ENCODE measurements around the gene PPP1R3G. TPM values are rescaled to one million over a fixed set of nuclear protein-coding genes. Genes with fewer than 3 reads are reported as not detected.

Gene PPP1R3G
- total and polyA plus RNA-seq, 2 of the 4 experiments (the other 2 are of a cell fraction), result 0.10 to 0.18 TPM

GRCh38 chr6:5099537-5099936 is 14.4 kb downstream of the PPP1R3G start:
- no peak overlapping the region for H3K4me2 ChIP-seq (ENCODE audit: low read depth, low read length)
- no peaks in the 10 kb centered on the region for H3K36me3 ChIP-seq (ENCODE audit: control insufficient read depth, insufficient read depth, low read length)
- no peak overlapping the region for H2AK9ac ChIP-seq (replicated peaks; ENCODE audit: low read depth, low read length, poor library complexity)
- H3K79me1 ChIP-seq (ENCODE audit: low read depth in 1 of 2, low read length in 2 of 2), result no peaks in the 10 kb centered on the region
- H3K4me3 ChIP-seq (ENCODE audit: insufficient read depth, low read depth, low read length), result no peak overlapping the region
- no peak overlapping the region for H2BK15ac ChIP-seq (ENCODE audit: low read depth, low read length)
- in situ Hi-C loops (cut with MboI; ENCODE audit: low sequenced_read_pairs), result no loop called here
- dilution Hi-C loops (cut with HindIII; ENCODE audit: low sequenced_read_pairs, unreplicated experiment), result no loop called here
- H3K14ac ChIP-seq (replicated peaks; ENCODE audit: low read depth, low read length), result no peak overlapping the region
- TF ChIP-seq USF2 (IDR thresholded peaks at IDR 0.05; ENCODE audit: low read depth, low read length), result no peak
- TF ChIP-seq RCOR1 (IDR thresholded peaks at IDR 0.05; ENCODE audit: insufficient replicate concordance, low read length), result no peak
- no peak for TF ChIP-seq RFX5 (IDR thresholded peaks at IDR 0.05; ENCODE audit: low read depth, low read length)
- TF ChIP-seq FOS (IDR thresholded peaks at IDR 0.05; ENCODE audit: low read depth, low read length), result no peak
- no peak for TF ChIP-seq CEBPB (IDR thresholded peaks at IDR 0.05; ENCODE audit: low read depth, low read length)
- TF ChIP-seq CTCF (conservative IDR thresholded peaks at IDR 0.05; ENCODE audit: low read depth, low read length), result no peak
- no peak for TF ChIP-seq BHLHE40 (IDR thresholded peaks at IDR 0.05; ENCODE audit: low read depth, low read length)
- no peak for TF ChIP-seq RAD21 (IDR thresholded peaks at IDR 0.05; ENCODE audit: low read length)
- no peak for TF ChIP-seq CHD1 (IDR thresholded peaks at IDR 0.05; ENCODE audit: low read depth, low read length)
- no peak for TF ChIP-seq MXI1 (IDR thresholded peaks at IDR 0.05; ENCODE audit: borderline replicate concordance, low read depth, low read length)
- no peak for TF ChIP-seq POLR2A (IDR thresholded peaks at IDR 0.05; ENCODE audit: low read depth, low read length)
- no TSS peak for BruUV-seq (replicated peaks)
- no peak overlapping the region for H2BK120ac ChIP-seq (ENCODE audit: low read depth, low read length)
- H2AFZ ChIP-seq (replicated peaks; ENCODE audit: low read length, poor library complexity), result no peak overlapping the region
- no peak overlapping the region for H2BK5ac ChIP-seq (ENCODE audit: low read depth, low read length, poor library complexity, severe bottlenecking)
- no peak overlapping the region for H3K23ac ChIP-seq (ENCODE audit: low read depth, low read length)
- H2BK20ac ChIP-seq (ENCODE audit: low read depth, low read length), result no peak overlapping the region
- peaks cover 26% of the 10 kb centered on the region for H3K27me3 ChIP-seq (ENCODE audit: control insufficient read depth, insufficient read depth, low read length)
- DNase-seq (no peak), ATAC-seq (ENCODE audit: low read depth) (no peak)
- CTCF ChIA-PET, result no interaction called here
- WGBS, 2 experiments (ENCODE audit: extremely low coverage in 2 of 2, insufficient read length in 1 of 2), result 80% methylated on average over 1 of the region's 3 CpGs; no CpG with 5 or more reads in 1 of the 2 experiments
- no peak overlapping the region for H3K18ac ChIP-seq (ENCODE audit: low read depth, low read length)
- no peak overlapping the region for H4K5ac ChIP-seq (ENCODE audit: low read depth, low read length)
- no peaks in the 10 kb centered on the region for H3K9me3 ChIP-seq (ENCODE audit: control insufficient read depth, insufficient read depth, low read length)
- H4K8ac ChIP-seq (ENCODE audit: low read depth in 2 of 2, low read length in 2 of 2), result no peak overlapping the region
- H4K91ac ChIP-seq (ENCODE audit: insufficient read depth, low read depth, low read length), result no peak overlapping the region
- POLR2A ChIA-PET (ENCODE audit: unreplicated experiment), result no interaction called here
- H2AK5ac ChIP-seq (ENCODE audit: low read depth, low read length), result no peak overlapping the region
- H3K4me1 ChIP-seq (ENCODE audit: control insufficient read depth, insufficient read depth, low read length), result peaks cover 5% of the 10 kb centered on the region; the same call in 1 of the 2 replicates
- H3K9ac ChIP-seq (ENCODE audit: low read depth, low read length), result no peak overlapping the region
- no peak overlapping the region for H3K56ac ChIP-seq (ENCODE audit: extremely low read depth, insufficient read depth, low read length)
- peaks cover 14% of the 10 kb centered on the region; the same call in 1 of the 2 replicates for H4K20me1 ChIP-seq (ENCODE audit: insufficient read depth, low read length)
- no peak overlapping the region for H3K27ac ChIP-seq (ENCODE audit: insufficient read depth, low read length)
- no peak overlapping the region for H3K4ac ChIP-seq (ENCODE audit: low read depth, low read length)
- H3K9me1 ChIP-seq (ENCODE audit: insufficient read depth, low read length), result no peaks in the 10 kb centered on the region
- intact Hi-C loops (cut with micrococcal nuclease), result loop anchor here (5.0 kb wide), 1 partner anchor 337 kb away; no protein-coding TSS in a partner anchor

All from IMR-90 (cell line).